GM19099 (cell line): ENCODE data around the gene NPFFR1.

Experiments used
- POLR2A ChIP-seq: IDR thresholded peaks from 3 replicates; pipeline ENCODE4 v1.6.1; 2011; ENCODE audit warnings: low read depth; ENCODE audit not compliant: insufficient read length; ENCODE audit errors: extremely low read depth

Gene NPFFR1

DNA sequence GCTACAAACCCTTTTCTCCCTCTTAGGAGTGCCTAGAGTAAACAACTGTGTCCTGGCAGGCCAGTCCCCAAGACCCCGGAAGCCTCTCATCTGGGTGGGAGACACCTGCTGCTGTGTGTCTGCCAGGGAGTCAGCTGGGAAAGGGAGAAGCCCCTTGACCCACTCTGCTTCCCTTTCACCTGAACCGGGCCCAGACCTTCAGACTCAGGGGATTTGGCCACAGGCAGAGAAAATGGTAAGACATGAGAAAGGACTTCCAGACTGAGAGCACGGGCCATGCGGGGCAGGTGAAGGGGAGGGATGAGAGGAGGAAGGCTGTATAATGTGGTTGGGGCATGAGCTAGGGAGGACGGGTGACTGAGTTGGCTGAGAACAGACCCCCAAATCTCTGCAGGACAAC lies 36.0 kb upstream of the NPFFR1 start:
- no peak for TF ChIP-seq POLR2A

DNA sequence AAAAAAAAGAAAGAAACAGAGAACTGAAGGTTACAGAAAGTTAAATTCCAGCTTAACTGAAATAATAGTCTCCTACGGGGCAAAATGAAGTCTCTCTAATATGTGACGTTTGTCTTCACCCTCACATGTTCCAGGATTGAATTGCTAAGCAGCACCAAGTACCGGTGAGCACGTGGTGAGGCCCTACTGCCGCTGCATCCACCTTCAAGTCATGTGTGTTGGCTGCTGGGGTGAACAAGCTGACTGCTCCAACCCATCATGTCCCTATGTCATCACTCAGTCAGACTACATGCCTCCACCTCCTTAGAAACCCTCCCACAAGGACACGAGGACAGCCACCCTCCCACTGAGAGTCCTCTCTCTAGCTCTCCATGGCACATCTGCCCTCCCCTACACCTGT lies 35.4 kb upstream of the NPFFR1 start:
- no peak for TF ChIP-seq POLR2A

DNA sequence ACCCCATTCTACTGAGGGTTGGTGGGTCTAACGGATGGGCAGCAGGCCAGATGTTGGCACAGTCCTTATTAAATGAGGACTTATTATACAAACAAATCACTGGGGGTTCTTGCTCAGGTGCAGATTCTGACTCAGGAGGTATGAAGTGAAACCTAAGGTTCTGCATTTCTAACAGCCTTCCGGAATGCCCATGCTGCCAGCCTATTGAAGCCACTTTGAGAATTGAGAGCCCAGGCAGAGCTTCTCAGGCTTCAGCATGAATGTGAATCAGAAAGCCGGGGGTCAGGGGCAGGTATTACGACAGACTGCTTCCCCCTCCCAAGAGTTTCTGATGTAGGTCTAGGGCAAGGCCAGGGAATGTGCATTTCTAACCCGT lies 34.1 kb upstream of the NPFFR1 start:
- no peak for TF ChIP-seq POLR2A

DNA sequence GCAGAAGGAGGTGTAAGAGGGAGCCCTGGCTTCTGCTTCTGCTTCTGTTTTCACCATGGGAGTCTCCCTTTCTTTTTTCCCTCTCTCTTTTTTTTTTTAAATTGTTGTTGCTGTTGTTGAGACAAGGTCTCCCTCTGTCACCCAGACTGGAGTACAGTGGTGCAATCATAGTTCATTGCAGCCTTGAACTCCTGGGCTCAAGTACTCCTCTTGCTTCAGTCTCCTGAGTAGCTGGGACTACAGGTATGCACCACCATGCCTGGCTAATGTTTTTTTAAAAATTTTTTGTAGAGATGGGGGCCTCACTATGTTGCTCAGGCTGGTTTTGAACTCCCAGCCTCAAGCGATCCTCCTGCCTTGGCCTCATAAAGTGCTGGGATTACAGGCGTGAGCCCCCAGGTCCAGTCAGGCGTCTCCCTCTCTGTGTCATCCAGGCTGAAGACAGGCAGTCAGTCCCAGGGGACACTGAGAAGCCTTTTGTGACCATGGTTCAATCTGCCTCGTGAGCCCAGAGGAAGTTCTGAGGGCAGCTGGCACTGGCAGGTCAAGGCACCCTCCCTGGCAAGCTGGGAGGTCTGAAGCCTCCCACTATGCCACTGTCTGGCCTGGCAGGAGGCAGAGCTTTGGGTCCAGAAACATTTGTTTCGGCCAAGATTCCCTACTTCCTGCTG lies 33.6 kb upstream of the NPFFR1 start:
- no peak for TF ChIP-seq POLR2A

DNA sequence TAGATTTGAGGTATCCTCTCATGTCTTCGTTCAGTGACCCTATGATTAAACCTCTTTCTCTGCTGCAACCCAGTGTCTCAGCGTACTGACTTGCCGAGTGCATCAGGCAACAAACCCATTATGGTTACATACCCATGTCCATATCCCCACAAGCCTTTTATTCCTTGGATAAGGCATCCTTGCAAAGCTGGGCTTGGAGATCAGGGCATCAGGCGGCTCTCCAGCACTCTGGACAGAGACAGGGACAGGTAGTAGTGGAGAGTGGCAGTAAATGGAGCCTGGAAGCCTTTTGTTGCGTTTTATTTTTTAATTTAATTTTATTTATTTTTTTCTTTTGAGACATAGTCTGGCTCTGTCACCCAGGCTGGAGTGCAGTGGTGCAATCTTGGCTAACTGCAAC lies 32.0 kb upstream of the NPFFR1 start:
- TF ChIP-seq POLR2A = no peak

DNA sequence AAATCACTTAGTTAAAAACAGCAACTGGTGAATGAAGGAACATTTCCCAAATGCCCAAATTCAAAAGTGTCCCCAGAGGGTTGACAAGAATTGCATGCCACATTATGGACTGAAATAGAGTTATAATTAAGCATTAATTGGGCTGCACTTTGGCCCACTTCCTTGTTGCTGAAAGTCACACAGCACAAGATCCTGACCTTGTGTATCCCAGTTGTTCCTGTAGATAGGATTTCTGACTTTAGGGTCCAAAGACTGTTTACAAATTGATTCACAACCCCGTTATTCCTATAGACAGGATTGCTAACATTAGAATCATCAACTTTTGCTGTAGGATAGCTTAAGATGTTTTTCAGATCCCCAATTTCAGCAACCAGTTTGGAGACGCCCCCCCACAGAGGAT lies 31.5 kb upstream of the NPFFR1 start:
- no peak for TF ChIP-seq POLR2A

DNA sequence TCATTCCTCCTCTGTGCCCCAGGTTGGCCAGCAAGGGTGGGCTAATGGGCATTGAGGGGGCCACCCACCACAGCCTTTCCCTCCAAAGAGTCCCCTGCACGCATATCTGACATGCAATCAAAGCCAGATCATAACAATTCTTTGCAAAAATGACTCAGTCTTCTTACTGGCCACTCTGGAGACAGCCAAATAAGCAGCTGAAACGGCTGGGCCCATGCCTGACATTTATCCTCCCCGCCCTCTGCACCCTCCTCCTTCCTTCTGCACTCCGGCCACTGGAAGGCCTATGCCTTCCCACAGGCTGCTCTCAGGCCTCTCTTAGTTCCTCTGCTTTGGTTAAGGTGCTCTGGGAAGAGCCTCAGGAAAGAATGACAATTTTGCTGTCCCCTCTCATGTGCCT lies 29.2 kb upstream of the NPFFR1 start:
- TF ChIP-seq POLR2A = no peak

DNA sequence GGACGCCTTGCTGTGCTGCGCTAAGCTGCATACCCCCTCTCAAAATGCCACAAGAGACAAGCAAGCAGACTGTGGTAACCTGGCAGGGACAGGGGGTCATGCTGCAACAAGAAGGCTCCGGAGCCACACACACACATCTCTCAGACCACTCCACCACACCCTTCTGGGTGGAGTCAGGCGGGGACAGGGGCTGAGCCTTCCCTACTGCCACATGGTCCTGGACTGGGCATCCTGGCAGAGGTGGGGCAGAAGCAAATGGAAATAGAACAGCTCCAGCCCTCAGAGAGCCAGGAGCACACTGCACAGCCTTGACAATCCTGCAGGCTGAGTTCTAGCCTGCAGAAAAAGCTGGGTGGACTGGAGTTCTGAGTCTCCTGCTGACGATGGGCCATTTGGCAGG lies 28.4 kb upstream of the NPFFR1 start:
- TF ChIP-seq POLR2A = no peak

DNA sequence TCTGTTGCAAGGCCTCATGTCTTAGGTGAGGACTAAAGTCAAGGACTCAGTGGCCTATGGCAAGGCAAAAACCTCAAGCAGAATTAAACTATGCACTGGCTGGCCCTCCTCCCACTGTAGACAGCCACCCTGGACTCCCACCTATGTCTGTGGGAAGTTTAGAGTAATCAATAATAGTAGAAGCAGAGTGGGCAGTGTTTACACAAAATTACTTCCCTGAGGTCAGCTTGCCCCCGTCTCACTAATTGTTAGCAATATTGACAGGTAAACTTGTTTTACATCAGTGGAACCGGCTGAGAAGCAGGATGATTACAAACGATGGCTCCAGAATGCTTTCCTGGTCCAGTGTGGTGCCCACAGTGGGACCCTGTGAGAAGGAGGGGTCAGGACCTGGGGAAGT lies 27.9 kb upstream of the NPFFR1 start:
- TF ChIP-seq POLR2A = no peak

DNA sequence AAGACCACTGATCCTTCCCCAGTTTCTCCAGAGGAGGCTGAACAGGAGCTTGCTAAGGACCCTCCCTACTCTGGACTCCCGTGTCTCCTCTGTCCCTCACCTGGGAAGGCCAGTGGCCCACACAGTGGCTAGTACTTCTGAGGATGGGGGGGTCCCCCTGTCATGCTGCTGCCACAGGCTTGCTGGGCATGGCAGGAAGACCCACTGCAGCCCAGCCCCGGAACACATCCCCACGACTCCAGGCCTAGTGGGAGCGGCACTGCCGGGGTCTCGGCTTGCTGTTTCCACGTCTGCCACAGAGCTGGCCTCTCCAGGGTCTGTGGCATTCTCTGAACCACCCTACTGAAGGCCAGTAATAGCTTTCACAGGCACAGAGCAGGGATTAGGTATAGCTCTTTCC lies 25.9 kb upstream of the NPFFR1 start:
- TF ChIP-seq POLR2A = no peak

DNA sequence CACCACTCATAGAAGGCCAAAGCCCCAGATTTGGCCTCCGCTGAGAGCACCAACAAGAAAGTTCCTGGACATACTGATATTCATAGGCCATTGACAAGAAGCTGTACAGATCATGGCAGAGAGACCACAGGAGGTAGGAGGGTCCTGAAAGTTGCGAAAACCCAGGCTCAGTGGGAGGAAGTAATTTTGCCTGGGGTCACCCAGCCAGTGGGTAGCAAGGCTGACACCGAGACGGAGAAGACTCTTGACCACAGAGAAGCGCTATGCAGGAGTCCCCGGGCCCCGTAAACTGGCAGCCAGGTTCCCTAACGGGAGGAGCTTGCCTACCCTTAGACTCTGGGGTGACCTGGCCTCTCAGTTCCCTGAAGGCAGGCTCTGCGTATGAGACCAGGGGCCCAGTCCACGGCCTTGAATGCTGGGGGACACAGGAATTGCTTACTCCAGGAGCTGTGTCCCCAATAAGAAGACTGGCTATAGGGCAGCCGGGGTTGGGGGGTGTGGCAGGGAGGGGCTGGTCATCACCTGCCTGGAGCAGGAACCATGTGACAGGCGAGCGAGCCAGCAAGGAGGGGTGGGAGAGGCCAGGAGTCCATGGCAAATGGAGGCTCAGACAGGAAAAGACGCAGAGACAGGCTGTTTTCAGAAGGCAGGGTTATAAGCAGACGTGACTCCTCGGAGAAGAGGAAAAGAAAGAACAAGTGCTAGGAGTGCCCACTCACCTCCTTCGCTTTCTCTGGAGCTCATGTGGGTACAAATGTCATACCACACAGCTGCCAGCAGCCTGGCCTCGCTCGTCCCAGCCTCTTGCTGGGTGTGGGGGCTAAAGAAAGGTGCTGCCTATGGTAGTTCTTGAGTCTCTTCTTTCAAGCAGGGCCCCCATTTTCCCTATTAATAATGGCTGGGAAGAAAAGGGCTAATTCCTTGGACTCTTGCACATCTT lies 24.6 kb upstream of the NPFFR1 start:
- TF ChIP-seq POLR2A = no peak

DNA sequence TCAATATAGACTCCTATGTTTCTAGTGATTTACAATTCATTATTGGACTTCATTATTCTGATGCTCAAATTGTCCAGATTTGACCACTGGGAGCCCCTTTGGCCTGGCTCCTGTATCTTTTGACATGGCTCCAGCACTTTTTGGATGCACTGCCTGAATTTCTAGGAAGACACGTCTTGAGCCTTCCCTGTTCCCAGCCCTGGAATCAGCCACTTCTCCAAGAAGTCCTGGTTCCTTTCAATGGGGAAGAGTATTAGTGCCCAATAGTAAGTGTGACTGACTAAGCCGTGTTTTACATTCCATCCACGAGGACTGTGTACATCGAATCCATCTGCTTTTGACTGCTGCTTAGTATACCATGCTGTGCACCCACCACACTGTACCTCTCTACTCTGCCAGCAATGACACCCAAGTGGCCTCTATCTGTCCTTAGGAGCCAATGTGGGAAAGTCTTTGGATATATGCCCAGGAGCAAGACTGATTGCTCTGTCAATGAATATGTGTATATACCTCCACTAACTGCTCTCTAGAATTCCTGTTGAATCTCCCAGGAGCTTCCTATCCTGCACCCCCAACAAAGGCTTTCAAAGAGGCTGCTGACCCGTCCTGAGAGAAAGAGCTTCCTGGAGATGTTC lies 23.2 kb upstream of the NPFFR1 start:
- TF ChIP-seq POLR2A = no peak

DNA sequence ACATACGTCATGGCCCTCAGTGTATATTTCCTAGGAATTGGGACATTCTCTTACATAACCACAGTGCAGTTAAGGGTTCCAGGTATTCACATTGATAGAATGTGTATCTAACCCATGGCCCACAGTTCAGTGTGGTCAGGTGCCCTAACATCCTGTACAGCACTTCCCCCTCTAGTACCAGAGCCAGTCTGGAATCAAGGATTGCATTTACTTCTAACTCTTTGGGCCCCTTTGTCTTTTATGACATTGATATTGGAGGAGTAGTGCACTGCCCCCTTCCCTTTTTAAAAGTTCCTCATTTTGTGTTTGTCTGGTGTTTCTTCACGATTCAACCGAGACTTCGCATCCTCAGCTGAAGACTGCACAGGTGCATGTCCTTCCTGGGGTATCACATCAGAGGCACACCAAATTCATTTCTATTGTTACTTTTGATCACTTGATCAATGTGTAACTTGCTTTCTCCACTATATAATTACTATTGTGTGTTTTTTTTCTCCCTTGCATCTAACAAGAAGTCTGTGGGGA lies 22.4 kb upstream of the NPFFR1 start:
- no peak for TF ChIP-seq POLR2A

DNA sequence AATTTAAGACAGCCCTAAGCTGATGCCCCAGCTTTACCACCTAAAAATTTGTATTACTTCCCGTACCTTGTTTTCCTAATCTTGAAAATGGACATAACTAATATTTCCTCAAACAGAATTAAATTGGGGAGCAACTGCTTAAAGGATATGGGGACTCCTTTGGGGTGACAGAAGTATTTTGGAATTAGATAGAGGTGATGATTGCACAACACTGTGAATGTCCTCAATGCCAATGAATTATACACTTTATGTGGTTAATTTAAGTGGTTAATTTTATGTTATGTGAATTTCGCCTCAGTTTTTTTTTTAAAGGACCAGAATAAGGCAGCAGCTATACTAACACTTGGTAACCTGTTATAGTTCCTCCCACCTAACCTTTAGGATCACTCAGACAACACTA lies 19.9 kb upstream of the NPFFR1 start:
- no peak for TF ChIP-seq POLR2A

DNA sequence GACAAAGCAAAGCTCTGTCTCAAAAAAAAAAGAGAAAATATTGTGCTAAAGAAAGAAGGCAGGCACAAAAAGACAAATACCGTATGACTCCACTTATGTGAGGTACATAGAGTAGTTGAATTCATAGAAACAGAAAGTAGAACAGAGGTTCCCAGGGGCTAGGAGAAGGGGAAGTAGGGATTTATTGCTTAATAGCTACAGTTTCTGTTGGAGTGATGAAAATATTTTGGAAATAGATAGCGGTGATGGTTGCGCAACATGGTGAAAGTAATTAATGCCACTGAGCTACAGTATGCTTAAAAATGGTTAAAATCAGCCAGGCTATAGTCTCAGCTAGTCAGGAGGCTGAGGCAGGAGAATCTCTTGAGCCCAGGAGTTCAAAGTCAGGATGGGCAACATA lies 18.5 kb upstream of the NPFFR1 start:
- TF ChIP-seq POLR2A = no peak

DNA sequence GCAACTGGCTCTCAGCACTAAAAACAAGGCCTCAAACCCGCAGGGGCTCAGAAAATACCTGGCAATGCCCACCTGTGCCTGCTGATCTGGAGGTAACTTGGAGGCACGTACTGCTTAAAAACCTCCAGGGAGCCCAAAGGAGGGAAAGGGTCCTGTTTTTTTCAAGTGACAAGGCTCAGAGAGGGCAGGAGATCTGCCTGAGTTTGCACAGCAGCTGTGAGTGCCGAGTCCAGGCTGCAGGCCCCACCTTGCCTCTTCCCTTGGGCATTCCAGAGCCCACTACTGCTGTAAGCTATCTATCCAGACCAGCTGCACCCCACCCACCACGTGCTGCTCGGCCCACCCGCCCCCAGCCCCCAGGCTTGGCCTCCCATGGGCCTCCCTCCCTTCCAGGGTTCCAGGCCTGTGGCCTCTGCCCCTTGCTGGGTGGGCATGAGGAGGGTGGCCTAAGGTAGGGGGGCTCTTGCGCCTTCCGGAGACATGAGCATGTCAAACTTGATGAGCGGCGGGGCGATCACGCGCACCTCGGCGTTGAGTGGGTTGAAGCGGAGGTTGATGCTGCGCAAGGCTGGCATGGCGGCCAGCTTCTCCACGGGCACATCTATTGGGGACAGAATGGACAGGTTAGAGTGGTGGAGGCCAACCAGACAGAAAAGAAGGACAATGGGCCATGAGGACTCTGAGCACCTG lies 17.2 kb upstream of the NPFFR1 start:
- no peak for TF ChIP-seq POLR2A

DNA sequence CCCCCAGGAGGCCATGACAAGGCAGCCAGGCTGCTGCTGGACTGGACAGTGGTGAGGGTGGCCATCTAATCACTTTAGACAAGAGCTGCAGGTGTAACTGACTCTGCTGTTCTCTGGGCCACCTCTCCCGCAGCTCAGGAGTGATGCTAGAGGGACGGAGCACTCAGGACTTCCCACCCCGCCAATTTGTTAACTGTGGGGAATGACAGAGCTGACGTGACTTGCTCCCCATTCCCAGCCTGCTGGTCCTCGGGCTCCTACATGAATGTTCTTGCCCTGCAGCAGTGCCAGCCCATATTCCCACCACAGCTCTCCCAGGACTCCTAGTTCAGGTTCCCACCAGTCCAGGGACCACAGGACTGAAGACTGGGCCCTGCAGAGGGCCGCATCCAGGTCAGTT lies 16.7 kb upstream of the NPFFR1 start:
- TF ChIP-seq POLR2A = no peak
